Suprapubic skin (tissue), 4 donors: ENCODE results near the gene SLC30A3.

Experiments used
- CTCF ChIP-seq, 2 donors: fragments of 200-600 bp in 1 of 2; fragments of 450-650 bp in 1 of 2; sonication (generic) in 1 of 2; IDR thresholded peaks; one replicate each; pipeline ENCODE4 v1.5.1; 2016 to 2019; ENCODE audit warnings: antibody characterized with exemption in 2 of 2, mild to moderate bottlenecking in 1 of 2, moderate library complexity in 1 of 2
- EP300 ChIP-seq: sonication (generic); formaldehyde crosslinking; IDR thresholded peaks from one replicate; pipeline ENCODE4 v1.6.1; 2017; ENCODE audit warnings: antibody characterized with exemption
- POLR2A ChIP-seq, 2 donors: fragments of 450-650 bp; IDR thresholded peaks; one replicate each; pipeline ENCODE4 v1.6.1; 2017; ENCODE audit warnings: antibody characterized with exemption in 2 of 2, mild to moderate bottlenecking in 2 of 2, moderate library complexity in 2 of 2
- POLR2AphosphoS5 ChIP-seq, 3 donors: sonication (generic); formaldehyde crosslinking; IDR thresholded peaks; one replicate each; pipeline ENCODE4 v1.6.1; 2017; ENCODE audit warnings: antibody characterized with exemption in 3 of 3

- TF ChIP-seq POLR2AphosphoS5 (IDR thresholded peaks at IDR 0.05) (no peak), CTCF (IDR thresholded peaks at IDR 0.05) (no peak), POLR2A (IDR thresholded peaks at IDR 0.05) (no peak), EP300 (no peak)
These were observed 46.8 kb upstream of the SLC30A3 start for GRCh38 chr2:27309651-27310050.
